ENCODE measurements around the gene ANKRD28. TPM values are rescaled to one million over a fixed set of nuclear protein-coding genes. Genes with fewer than 3 reads are reported as not detected.

ANKRD28 gene
- total and polyA plus RNA-seq, 2 experiments from 2014 or later: 15.2 to 61.3 TPM

GRCh38 chr3:15750143-15750542 is 47.6 kb downstream of the ANKRD28 start:
- H3K27me3 ChIP-seq (ENCODE audit: insufficient read depth): no peaks in the 10 kb centered on the region
- Mint-ChIP-seq H3K27me3 (ENCODE audit: insufficient read depth, low read depth, poor library complexity) (no peaks in the 10 kb centered on the region), H3K36me3 (ENCODE audit: low read depth) (peaks cover 57% of the 10 kb centered on the region), H3K4me1 (peaks cover 17% of the 10 kb centered on the region), H3K27ac (no peak overlapping the region), H3K4me3 (no peak overlapping the region), H3K9me3 (peaks cover 8% of the 10 kb centered on the region; the same call in 1 of the 3 replicates)
- no peak overlapping the region for H2AFZ ChIP-seq
- no peaks in the 10 kb centered on the region for H4K20me1 ChIP-seq (replicated peaks; ENCODE audit: insufficient read depth)
- peaks cover 7% of the 10 kb centered on the region; the same call in 1 of the 2 replicates for H3K36me3 ChIP-seq (ENCODE audit: insufficient read depth)
- DNase-seq (ENCODE audit: low spot score): no peak
- peaks cover 30% of the 10 kb centered on the region for H3K79me2 ChIP-seq (replicated peaks; ENCODE audit: insufficient read depth)
- 0 out of 2 replicates have a peak, but pooled peaks cover 7% of the 10 kb centered on the region for H3K9me2 ChIP-seq (ENCODE audit: insufficient read depth)
- peaks cover 6% of the 10 kb centered on the region for H3K4me1 ChIP-seq (ENCODE audit: insufficient read depth)
- TF ChIP-seq ZNF331 (CRISPR knock-in tag; IDR thresholded peaks at IDR 0.05; ENCODE audit: low read depth): no peak
- no peak for TF ChIP-seq POLR2AphosphoS5 (IDR thresholded peaks at IDR 0.05; ENCODE audit: low read depth)
- no peak for TF ChIP-seq ZNF114 (CRISPR knock-in tag; IDR thresholded peaks at IDR 0.05)
- TF ChIP-seq CTCF (conservative IDR thresholded peaks at IDR 0.05; ENCODE audit: low read depth in 2 of 2): no peak
- TF ChIP-seq JUNB (IDR thresholded peaks at IDR 0.05; ENCODE audit: unreplicated experiment): no peak
- no peak for TF ChIP-seq ETS1 (IDR thresholded peaks at IDR 0.05)
- TF ChIP-seq ZNF462 (CRISPR knock-in tag; IDR thresholded peaks at IDR 0.05): no peak
- TF ChIP-seq EZH2phosphoT487 (IDR thresholded peaks at IDR 0.05; ENCODE audit: unreplicated experiment): no peak
- no peak for TF ChIP-seq EZH2 (IDR thresholded peaks at IDR 0.05; ENCODE audit: low read depth, unreplicated experiment)
- no peak for TF ChIP-seq NANOG (IDR thresholded peaks at IDR 0.05; ENCODE audit: borderline replicate concordance)
- no peak for TF ChIP-seq CREB1 (CRISPR knock-in tag; IDR thresholded peaks at IDR 0.05; ENCODE audit: low read depth)
- no peak for TF ChIP-seq REST (IDR thresholded peaks at IDR 0.05; ENCODE audit: unreplicated experiment)
- TF ChIP-seq STAT1 (IDR thresholded peaks at IDR 0.05; ENCODE audit: unreplicated experiment): no peak
- ATAC-seq: no peak
- no peaks in the 10 kb centered on the region for H3F3A ChIP-seq (replicated peaks; ENCODE audit: low read depth)
- no peak overlapping the region for H3K4me2 ChIP-seq
- H3K4me3 ChIP-seq: no peak overlapping the region
- H3K27ac ChIP-seq (ENCODE audit: low read depth): no peak overlapping the region
